CMK (cell line): Measurements from ENCODE around the gene TMEM176A.
"Not testable (repeated sequence)": the region's sequence is repeated elsewhere in the genome, so short reads cannot be mapped to it uniquely, and the experiment has no call there.

Experiments
- DNase-seq: peaks from one replicate; pipeline ENCODE4 v3.0.0-alpha.2; 2010; ENCODE audit warnings: low read depth

TMEM176A gene

GRCh38 chr7:150788474-150789269, 11.9 kb upstream of the TMEM176A start:
- no peak for DNase-seq

- DNase-seq: no peak
These were observed 10.0 kb upstream of the TMEM176A start for GRCh38 chr7:150790416-150791075.

GRCh38 chr7:150791304-150791703, 9.3 kb upstream of the TMEM176A start:
- no peak for DNase-seq

GRCh38 chr7:150791746-150792452, 8.7 kb upstream of the TMEM176A start:
- no peak for DNase-seq

- DNase-seq: no peak
These were observed 6.9 kb upstream of the TMEM176A start for GRCh38 chr7:150793569-150794238.

- DNase-seq: no peak
These were observed 2.9 kb upstream of the TMEM176A start for GRCh38 chr7:150797661-150798060.

GRCh38 chr7:150799156-150799555, 1.4 kb upstream of the TMEM176A start:
- no peak for DNase-seq

GRCh38 chr7:150799741-150800580, 608 bp upstream of the TMEM176A start, which contains the start of gene TMEM176B:
Gene TMEM176B, minus strand, starts transcription at chr7:150800364. Its CDS starts 3,795 bp downstream, at chr7:150796569.
- DNase-seq: no peak

- no peak for DNase-seq
These were observed 825 bp downstream of the TMEM176A start for GRCh38 chr7:150801242-150801945.

- no peak for DNase-seq
These were observed 1.6 kb downstream of the TMEM176A start for GRCh38 chr7:150801946-150802771.

- DNase-seq: no peak
These were observed 2.7 kb downstream of the TMEM176A start for GRCh38 chr7:150803161-150803860.

GRCh38 chr7:150804802-150805201, 4.2 kb downstream of the TMEM176A start:
- no peak for DNase-seq

GRCh38 chr7:150805864-150806263, 5.3 kb downstream of the TMEM176A start:
- DNase-seq: no peak

- DNase-seq: no peak
These were observed 5.9 kb downstream of the TMEM176A start for GRCh38 chr7:150806454-150806853.

GRCh38 chr7:150806863-150807262, 6.3 kb downstream of the TMEM176A start:
- no peak for DNase-seq

GRCh38 chr7:150807616-150808438, 7.3 kb downstream of the TMEM176A start:
- DNase-seq: not testable (repeated sequence)

GRCh38 chr7:150814328-150815001, 13.9 kb downstream of the TMEM176A start:
- DNase-seq: no peak

GRCh38 chr7:150818971-150819370, 18.4 kb downstream of the TMEM176A start:
- no peak for DNase-seq
